OCI-LY3 (cell line): ENCODE measurements around the gene ARHGAP28.

Source experiments
- CTCF ChIP-seq: fragments of 200-600, 300-600 bp; sonication (generic); IDR thresholded peaks from 2 replicates; pipeline ENCODE4 v1.5.1; 2014; ENCODE audit warnings: antibody characterized with exemption, low read length, low read depth
- EZH2phosphoT487 ChIP-seq: fragments of 200-600 bp; shearing (Covaris generic); IDR thresholded peaks from 2 replicates; pipeline ENCODE4 v1.6.1; 2018; ENCODE audit warnings: antibody characterized with exemption, mixed run types, low read depth

GRCh38 chr18:6741786-6742185 is 12.3 kb downstream of the ARHGAP28 start:
- TF ChIP-seq CTCF: no peak
- no peak for TF ChIP-seq EZH2phosphoT487
